Fibroblast of upper back skin (primary cell): ENCODE results near the gene LCE3D.
"Not testable (repeated sequence)": the region's sequence is repeated elsewhere in the genome, so short reads cannot be mapped to it uniquely, and the experiment has no call there.

ENCODE experiments used
- DNase-seq: peaks from one replicate; pipeline ENCODE4 v3.0.0-alpha.2; 2013

The LCE3D gene, protein sequence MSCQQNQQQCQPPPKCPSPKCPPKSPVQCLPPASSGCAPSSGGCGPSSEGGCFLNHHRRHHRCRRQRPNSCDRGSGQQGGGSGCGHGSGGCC

DNA sequence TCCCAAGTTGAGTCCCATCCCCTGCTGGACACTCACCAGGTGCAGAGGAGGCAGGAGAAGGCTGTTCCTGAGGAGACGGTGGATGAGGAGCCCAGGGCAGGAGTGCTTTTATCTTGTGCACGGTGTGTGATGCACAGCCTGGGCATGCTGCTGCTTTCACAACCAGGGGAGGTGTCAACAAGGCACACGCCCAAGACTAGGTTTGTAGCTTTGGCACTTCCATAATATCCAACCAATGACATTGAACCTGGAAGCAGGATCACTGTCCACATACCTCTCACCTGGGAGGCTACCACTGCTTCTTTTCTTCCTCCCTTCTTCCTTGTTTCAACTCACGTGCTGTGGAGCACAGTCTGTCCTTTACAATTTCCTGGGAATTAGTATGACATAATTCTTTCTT lies at the start of gene LCE3D:
TSS of gene LCE3D (minus strand) at position 84 of the 400 bp plus-strand sequence. CDS start 580 bp downstream, outside the sequence.
- DNase-seq: no peak

DNA sequence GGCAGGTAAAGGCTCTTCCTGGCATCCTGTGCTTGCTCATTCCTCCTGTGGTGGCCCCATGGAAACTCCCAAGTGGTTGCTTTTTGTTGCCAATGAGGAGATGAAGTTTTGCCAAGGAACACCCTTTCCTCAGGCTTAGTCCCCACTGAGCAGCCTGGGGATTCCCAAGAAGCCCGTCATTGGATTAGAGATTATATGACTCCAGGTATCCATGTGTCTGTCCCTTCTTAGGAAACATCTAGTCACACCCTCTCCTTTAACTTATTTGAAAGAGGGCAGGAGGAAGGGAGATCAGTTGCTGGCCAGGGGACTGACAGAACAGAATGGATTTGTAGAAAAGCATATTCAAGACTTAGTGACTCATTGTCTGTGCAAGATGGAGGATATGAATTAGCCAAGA lies 46.4 kb upstream of the LCE3D start:
- DNase-seq: no peak

DNA sequence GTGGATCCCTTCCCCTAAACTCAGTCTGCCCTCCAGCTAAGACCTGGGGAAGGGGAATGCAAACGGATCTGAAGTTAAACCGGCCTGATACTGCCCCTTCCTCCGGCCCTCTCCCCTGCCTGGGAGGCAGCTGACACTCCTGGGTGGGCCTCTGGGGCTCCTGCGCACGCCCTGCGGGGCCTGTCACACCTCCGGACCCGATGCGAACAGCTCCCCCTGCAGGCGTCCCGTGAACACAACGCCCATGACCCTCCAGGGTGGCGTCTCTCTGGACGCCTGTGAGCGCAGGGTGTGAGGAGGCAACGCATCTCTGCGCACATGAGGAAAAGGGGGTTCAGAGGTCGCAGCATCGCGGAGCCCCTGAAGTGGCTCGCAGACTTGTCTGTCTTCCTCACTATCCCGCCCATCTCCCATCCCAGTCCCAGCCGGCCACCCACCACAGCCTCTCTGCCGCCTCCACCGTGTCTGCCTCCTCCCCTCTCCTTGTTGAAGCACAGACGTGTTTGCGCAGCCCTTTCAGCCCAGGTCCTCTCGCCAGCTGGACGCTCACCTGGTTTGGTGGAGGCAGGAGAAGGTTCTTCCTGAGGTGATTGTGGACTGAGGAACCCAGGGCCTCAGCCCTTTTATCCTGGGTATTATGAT lies 43.0 kb upstream of the LCE3D start:
- no peak for DNase-seq

DNA sequence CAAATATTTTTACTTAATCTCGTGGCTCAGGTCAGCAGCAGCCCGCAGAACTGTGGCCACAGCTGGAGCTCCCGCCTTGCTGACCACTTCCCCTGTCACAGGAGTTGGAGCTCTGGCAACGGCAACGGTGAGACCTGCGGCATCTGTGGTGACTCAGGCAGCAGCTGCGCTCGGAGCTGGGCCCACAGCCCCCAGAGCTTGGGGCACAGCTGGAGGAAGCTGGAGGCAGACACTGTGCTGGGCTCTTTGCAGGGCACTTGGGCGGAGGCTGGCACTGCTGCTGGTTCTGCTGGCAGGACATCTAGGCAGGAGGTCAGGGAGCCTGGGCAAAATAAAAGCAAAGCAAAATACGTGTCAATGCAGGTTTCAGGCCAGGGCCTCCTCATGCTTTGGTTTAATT lies 42.5 kb upstream of the LCE3D start, which contains the start of gene LCE3A:
TSS of gene LCE3A (minus strand) at position 301 of the 400 bp plus-strand sequence. CDS start at position 301, 0 bp downstream.
- DNase-seq: no peak

DNA sequence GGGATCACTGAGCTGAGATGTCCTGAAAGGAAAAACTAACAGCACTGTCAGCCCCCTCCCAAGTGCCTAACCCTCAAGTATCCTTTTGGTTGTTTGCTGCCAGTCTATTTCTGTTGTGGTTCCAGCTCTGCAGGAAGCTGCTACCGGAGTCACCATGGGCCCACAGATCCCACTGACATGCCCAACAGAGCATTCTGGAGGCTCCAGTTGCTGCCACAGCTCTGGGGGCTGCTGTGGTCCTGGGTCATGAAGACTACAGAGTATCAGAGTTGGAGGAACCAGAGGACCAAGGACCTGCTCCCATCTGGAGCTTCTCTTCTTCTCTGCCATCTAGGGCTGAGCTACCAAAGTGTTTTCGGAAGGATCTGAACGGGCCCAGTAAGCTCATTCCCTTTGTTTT lies 41.7 kb upstream of the LCE3D start:
- DNase-seq: no peak

DNA sequence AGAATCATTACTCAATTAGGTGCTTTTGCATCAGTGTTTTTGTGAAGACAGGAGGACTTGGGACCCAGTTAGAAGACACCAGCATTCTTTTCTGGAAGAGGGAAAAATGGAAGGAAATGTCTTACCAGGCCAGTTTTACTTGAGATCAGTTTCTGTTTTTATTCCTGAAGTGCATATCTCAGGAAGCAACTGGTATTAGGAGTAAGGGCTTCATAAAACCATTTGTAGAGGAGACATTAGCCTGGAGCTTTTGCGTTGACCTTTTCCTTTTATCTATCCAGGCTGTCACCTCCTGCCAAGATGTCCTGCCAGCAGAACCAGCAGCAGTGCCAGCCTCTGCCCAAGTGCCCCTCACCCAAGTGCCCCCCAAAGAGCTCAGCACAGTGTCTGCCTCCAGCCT lies 33.2 kb upstream of the LCE3D start, which contains the start of gene LCE3B:
TSS of gene LCE3B (plus strand) at position 301 of the 400 bp plus-strand sequence. CDS start at position 301, 0 bp downstream.
- no peak for DNase-seq

DNA sequence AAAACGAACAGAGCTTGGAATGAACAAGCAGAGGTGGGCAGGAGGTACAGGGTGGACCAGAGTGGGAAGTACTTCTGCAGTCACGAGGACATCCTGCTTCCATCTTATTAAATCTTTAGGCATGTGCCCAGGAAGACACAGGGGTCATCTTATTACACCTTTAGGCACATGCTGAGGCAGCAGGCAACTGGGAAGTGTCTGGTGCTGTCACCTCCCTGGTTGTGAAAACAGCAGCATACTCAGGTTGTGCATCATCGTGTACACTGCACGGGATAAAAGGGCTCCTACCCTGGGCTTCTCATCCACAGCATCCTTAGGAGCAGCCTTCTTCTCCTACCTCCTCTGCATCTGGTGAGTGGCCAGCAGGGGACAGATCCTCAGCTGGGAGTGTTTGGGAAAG lies 19.6 kb upstream of the LCE3D start, which contains the start of gene LCE3C:
TSS of gene LCE3C (plus strand) at position 301 of the 400 bp plus-strand sequence. CDS start 498 bp downstream, outside the sequence.
- DNase-seq: no peak

DNA sequence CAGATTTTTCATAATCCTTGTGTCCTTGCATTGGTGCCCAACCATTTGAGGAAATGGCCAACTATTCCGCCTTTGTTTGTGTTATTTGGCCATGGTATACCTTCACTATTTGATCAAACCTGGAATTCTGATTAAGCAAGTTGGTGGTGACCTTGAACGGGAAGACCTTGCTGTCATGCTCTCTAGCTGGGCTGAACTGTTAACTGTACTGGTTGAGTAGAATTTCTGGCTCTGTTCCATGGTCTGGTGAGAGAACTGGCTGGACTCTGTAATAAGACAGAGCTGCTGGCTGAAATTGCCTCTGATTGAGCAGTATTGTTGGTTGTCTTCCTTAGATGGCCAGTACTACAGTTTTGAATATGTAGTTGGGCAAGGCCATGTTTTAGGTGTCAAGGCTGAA lies 16.7 kb upstream of the LCE3D start:
- no peak for DNase-seq

DNA sequence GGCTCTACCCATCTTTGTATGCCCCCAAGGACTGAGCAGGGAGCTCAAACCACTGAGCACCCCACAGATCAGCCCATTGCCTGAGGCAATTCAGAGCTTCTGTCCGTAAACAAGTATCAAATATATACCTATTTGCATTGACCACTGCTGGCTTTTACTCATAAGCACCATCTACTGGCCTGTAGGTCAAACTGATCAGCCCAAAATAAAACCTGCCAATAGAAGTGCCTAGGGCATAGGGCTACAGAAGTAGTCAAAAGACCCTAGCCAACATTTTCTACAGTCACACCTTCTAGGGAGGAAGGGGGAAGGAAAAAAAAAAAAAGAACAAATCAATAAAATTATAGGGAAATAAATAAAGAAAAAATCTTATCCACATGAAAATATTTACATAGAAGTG lies 5.3 kb upstream of the LCE3D start:
- DNase-seq: no peak

DNA sequence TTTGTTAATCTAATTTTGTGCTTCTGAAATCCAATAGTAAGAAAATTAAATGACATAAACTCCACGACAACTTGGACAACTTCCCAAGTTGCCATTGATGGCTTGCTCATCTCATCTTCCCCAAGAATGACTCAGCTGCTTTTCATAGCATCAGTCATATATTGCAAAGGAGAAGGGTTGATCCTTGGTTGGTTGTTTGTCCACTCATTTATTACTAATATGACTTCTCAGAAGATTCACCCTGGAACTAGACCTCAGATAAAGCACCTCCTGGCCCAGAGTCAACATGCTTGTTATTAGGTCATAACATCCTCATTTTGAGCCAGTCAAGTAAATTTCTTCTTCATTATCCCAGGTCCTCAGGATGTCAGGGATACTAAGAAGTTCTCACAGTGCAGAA lies 2.3 kb upstream of the LCE3D start:
- no peak for DNase-seq

DNA sequence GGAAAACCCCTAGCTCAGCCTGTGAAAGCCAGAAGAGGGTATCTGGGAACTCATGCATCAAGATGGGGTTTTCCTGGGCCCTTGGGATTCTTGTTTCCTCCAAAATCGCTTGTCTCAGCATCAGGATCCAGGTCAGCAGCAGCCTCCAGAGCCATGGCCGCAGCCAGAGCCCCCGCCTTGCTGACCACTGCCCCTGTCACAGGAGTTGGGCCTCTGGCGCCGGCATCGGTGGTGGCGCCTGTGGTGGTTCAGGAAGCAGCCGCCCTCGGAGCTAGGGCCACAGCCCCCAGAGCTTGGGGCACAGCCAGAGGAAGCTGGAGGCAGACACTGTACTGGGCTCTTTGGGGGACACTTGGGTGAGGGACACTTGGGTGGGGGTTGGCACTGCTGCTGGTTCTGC lies 790 bp downstream of the LCE3D start:
- not testable (repeated sequence) for DNase-seq

DNA sequence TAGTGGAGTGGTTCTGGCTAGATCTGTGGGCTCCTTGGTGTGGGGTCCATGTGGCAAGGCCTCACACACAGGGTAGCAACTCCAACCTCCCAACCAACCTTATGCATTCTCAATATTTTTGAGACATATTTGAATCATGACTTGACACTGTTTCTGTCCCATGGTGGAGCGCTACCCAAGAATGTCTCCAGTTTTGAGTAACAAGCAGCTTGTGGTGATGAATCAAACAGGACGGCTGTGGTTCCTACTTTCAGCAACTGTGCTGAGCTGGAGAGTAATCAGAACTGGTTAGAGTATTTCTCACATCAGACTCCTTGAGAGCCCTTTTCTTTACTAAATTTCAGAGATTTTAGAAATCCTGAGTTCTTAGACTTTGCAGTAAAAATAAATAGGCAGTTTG lies 3.1 kb downstream of the LCE3D start:
- no peak for DNase-seq

DNA sequence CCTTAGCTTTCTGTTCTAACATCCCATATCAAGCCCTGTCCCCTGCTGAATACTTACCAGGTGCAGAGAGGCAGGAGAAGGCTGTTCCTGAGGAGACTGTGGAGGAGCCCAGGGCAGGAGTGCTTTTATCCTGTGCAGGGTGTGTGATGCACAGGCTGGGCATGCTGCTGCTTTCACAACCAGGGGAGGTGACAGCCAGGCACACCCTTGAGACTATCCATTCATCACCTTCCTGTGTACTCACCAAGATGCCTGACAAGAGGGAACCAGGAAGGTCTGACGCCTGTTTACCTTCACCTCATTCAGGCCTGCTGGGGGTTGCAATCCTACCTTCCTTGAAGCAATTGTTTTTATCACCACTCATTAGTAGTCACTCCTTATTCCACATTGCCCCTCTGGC lies 13.6 kb downstream of the LCE3D start, which contains the start of gene LCE3E:
TSS of gene LCE3E (minus strand) at position 100 of the 400 bp plus-strand sequence. CDS start 572 bp downstream, outside the sequence.
- DNase-seq: no peak

DNA sequence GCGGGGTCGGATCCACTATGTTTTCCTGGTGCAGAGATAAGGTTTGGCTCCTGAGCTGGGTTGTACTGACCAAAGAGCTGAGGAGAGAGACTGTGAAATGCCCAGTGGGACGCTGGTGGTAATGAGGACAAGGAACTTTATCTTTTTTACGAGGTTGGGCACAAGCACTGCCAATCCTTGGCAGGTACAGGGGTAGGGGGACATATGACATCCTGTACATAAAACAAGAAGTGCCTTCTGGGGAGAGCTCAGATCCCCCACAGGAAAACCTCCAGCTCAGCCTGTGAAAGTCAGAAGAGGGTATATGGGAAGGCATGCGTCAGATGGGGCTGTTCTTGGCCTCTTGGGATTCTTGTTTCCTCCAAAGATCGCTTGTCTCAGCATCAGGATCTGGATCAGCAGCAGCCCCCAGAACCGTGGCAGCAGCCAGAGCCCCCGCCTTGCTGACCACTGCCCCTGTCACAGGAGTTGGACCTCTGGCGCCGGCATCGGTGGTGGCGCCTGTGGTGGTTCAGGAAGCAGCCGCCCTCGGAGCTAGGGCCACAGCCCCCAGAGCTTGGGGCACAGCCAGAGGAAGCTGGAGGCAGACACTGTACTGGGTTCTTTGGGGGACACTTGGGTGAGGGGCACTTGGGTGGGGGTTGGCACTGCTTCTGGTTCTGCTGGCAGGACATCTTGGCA lies 14.6 kb downstream of the LCE3D start:
- no peak for DNase-seq

DNA sequence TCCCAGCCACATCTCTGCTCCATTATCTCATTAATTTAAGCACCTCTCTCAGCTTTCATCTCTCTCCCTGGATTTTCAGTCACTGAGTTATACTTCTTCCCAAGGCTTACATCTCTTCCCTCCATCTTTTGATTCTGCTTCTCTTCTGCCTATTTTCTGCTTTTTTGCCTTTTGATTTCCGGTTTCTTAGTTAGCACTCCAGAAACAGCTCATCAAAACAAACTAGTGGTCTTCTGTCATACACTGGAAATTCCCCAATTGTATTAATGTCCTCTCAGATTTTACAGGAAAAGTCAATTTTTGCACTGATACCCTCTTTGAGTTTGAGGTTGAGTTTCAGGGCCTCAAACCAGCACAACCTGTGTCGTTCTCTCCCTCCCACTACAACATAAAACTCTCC lies 15.2 kb downstream of the LCE3D start:
- no peak for DNase-seq

DNA sequence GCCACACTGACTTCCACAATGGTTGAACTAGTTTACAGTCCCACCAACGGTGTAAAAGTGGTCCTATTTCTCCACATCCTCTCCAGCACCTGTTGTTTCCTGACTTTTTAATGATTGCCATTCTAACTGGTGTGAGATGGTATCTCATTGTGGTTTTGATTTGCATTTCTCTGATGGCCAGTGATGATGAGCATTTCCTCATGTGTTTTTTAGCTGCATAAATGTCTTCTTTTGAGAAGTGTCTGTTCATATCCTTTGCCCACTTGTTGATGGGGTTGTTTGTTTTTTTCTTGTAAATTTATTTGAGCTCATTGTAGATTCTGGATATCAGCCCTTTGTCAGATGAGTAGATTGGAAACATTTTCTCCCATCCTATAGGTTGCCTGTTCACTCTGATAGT lies 32.0 kb downstream of the LCE3D start:
- not testable (repeated sequence) for DNase-seq

DNA sequence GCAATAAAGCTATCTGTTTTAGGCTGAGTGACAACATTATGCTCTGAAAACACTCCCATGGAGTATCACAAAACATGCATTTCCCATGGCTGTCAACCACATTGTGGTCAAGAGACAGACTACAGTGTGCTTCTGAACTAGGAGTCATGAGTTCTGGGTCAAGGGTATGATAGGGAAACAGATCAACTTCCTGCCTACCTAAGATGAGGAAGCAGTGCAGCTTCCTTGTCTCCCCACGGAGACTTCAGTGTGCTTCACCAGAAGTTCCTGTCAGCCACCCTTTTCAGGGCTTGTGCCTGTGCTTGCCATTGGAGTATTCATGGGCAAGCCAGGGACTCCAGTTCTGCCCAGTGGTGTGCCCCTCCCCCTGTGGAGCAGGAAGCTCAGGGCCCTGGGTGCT lies 33.6 kb downstream of the LCE3D start:
- no peak for DNase-seq

DNA sequence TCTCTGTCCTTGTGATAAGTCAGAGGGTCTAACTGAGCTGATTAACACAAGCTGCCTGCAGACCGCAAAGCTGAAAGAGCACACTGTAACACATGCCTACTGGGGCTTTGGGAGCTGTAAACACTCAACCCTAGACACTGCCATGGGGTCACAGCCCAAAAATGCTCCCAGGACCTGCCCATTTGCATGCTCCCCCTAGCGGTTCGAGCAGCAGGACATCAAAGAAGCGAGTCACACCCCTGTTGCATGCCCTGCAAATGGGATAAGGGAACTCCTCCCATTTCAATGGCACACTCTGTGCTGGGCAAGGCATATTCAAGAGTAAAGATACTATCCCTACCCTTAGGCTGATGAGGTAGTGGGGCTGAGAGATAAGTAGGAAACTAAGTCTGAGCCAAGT lies 36.5 kb downstream of the LCE3D start:
- DNase-seq: no peak

DNA sequence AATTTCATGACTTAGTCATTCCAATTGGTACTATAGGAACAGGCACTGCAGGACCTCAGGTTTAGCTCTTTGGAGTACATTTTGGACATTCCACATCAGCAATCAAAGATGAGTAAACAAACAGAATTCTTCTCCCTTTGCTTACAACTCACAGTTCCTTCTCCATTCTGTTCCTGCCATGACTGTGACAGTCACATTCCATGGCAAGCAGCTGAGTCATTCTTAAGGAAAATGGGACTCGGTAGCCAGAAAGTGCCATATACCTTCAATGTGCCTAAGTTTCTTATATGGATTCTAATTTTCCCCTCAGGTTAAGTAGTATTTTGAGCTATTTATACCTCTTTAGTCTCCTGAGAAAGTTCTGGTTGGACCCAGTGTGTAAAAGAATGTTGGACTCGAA lies 40.4 kb downstream of the LCE3D start:
- DNase-seq: no peak

DNA sequence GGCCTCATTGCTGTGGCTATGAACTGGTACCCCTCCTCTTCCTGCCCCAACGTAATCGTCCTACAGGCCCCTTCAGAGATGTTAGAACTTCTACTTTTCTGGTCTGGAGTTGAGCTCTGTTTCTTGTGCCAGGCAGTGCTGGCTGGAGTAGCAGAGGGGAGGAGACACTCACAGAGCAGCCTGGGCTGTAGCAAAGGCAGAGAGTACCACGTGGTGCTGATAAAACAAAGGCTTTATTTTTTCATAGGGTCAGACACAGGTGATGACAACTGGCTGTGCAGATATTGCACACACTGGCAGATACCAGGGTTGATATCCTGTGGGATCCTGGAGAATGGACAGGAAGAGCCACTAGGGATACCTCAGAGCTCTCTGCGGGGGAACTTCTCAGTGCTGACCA lies 42.8 kb downstream of the LCE3D start:
- DNase-seq: no peak

DNA sequence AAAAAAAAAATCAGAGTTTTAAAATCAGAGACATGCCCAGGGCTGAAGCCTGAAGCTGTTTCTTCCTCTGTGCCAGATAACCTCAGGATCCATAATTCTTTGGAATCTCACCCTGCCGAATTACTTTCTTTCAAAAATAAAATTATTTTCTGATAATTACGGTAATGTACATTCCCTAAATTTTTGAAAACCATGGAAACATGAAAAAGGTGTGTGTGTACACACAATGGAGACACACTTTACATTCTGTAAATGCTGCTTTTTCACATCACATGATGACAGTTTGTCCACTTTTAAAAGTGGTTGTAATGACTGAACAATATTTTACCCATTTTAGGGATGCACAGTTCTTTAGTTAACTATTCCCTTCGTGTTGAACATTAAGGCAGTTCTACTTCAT lies 44.5 kb downstream of the LCE3D start:
- DNase-seq: no peak

DNA sequence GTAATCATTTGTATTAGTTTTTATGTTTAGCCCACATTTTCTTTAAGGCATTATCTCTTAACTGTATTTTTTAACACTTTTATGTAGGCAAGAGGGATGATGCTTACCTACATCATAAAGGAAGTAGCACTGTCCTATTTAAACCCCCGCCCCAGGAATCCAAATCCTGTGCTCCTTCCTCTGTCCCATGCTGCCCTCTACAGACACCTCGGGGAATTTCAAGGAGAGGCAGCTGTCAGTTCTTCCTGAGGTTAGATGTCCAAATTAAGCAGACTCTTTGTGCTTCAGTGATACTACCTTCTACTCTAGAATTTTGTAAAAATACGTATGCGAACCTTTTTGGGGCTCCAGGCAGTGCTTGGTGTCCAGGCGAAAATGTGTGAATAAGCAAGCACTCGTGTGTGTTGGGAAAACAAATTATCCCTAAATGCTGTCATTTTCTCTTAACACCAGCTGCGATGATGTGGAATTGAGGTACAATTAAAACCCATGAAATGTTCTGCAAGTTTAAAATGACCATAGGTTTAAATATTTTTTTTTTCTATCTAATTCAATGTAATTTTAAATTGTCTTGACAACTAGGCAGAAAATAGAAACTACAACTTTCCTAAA lies 46.9 kb downstream of the LCE3D start:
- peak; percentile 5 for DNase-seq
